ES-I3 (cell line): ENCODE measurements around the gene HIBCH.

Experiments used
- H3K36me3 ChIP-seq: 2 replicates; pipeline ENCODE4 v1.6.1; 2013; ENCODE audit warnings: mild to moderate bottlenecking, low read length, control low read depth, moderate library complexity; ENCODE audit not compliant: insufficient read depth
- H3K4me1 ChIP-seq: 2 replicates; pipeline ENCODE4 v1.6.1; 2013; ENCODE audit warnings: mild to moderate bottlenecking, control low read depth, low read length; ENCODE audit not compliant: insufficient read depth
- H3K9ac ChIP-seq: 2 replicates; pipeline ENCODE4 v1.6.1; 2013; ENCODE audit warnings: low read depth, mild to moderate bottlenecking, low read length, moderate library complexity
- H3K9me3 ChIP-seq: 2 replicates; pipeline ENCODE4 v1.6.1; 2013; ENCODE audit warnings: mild to moderate bottlenecking, low read length, moderate library complexity; ENCODE audit not compliant: control insufficient read depth, insufficient read depth

Gene HIBCH

DNA sequence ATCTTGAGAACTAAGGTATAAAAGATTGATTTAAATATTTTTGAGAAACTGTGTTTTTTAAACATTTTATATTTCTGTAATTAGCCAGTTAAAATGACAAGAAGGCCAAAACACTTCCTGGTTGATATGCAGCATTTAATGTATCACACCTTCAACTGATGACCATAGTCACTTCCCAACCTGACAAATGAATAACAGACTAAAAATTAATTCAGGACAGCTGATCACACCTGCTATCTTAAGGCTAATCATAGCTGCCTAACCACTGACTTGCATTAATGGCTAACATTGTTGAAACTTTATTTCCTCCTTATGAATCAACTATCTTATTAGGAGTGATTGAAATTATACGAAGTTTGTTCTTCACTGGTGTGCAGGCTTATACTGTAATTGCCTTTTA is 131.3 kb downstream of the HIBCH start:
- Histone ChIP-seq H3K9ac (no peak overlapping the region), H3K9me3 (no peaks in the 10 kb centered on the region), H3K4me1 (no peaks in the 10 kb centered on the region), H3K36me3 (no peaks in the 10 kb centered on the region)

GRCh38 chr2:190186238-190186637 is 133.4 kb downstream of the HIBCH start:
- Histone ChIP-seq H3K9me3 (no peaks in the 10 kb centered on the region), H3K36me3 (no peaks in the 10 kb centered on the region), H3K4me1 (no peaks in the 10 kb centered on the region), H3K9ac (no peak overlapping the region)

- H3K4me1 ChIP-seq = no peaks in the 10 kb centered on the region
- H3K36me3 ChIP-seq = no peaks in the 10 kb centered on the region
- H3K9ac ChIP-seq = no peak overlapping the region
Measured at GRCh38 chr2:190185380-190185779, 134.2 kb downstream of the HIBCH start.

GRCh38 chr2:190184460-190184859 is 135.2 kb downstream of the HIBCH start:
- Histone ChIP-seq H3K4me1 (0 out of 2 replicates have a peak, but pooled peaks cover 3% of the 10 kb centered on the region), H3K36me3 (no peaks in the 10 kb centered on the region), H3K9ac (no peak overlapping the region), H3K9me3 (no peaks in the 10 kb centered on the region)

More at GRCh38 chr2:190185380-190185779, 134.2 kb downstream of the HIBCH start:
- H3K9me3 ChIP-seq = no peaks in the 10 kb centered on the region

- Histone ChIP-seq H3K9ac (no peak overlapping the region), H3K36me3 (no peaks in the 10 kb centered on the region), H3K4me1 (0 out of 2 replicates have a peak, but pooled peaks cover 3% of the 10 kb centered on the region), H3K9me3 (no peaks in the 10 kb centered on the region)
Measured at GRCh38 chr2:190183539-190183938, 136.1 kb downstream of the HIBCH start.

- Histone ChIP-seq H3K4me1 (0 out of 2 replicates have a peak, but pooled peaks cover 3% of the 10 kb centered on the region), H3K9ac (no peak overlapping the region), H3K36me3 (no peaks in the 10 kb centered on the region), H3K9me3 (no peaks in the 10 kb centered on the region)
Measured at GRCh38 chr2:190182071-190182524, 137.5 kb downstream of the HIBCH start.

- peak overlapping the region; percentile 87; the same call in 1 of the 2 replicates for H3K9ac ChIP-seq
Measured at GRCh38 chr2:190181123-190181669, 138.4 kb downstream of the HIBCH start.

DNA sequence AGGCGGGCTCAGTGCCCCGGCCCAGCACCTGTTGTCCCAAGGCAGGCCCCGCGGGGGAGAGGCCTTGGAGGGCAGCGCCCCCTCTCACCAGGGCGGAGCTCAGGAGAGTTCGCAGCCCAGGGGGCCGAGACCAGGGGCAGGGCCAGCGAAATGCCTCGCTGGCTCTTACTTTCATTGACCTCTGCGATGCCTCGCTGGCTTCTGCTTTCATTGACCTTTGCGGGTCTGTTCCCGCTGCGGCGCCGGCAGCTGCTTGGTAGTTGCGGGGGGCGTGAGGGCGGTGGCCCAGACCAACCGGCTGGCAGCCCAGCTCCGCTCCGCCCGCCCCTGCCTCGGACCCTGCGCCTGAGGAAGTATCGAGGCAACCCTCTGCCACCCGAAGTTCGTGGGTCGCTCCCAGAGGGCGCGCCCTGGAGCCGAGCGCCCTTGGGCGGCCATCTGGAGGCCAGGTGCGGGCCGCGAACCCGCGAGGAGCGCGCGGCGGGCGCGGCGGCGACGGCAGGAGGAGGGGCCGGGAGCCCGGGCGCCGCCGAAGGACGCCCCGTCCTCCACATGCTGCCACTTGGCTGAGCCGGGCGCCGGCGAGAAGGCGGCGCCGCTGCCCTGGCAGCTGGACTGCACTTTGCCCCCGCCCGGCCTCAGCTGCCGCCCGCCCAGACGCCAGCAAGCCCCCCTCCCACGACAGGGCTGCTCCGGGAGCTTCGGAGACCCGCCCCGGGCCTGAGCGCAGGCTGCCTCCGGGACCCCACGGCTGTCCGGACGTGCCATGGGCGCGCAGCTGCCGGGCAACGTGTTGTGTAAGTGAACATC is 139.1 kb downstream of the HIBCH start:
- no peaks in the 10 kb centered on the region for H3K36me3 ChIP-seq
- H3K9me3 ChIP-seq = no peaks in the 10 kb centered on the region
- H3K9ac ChIP-seq = peak overlapping the region; percentile 87
- 0 out of 2 replicates have a peak, but pooled peaks cover 3% of the 10 kb centered on the region for H3K4me1 ChIP-seq

More at GRCh38 chr2:190181123-190181669, 138.4 kb downstream of the HIBCH start:
- Histone ChIP-seq H3K9me3 (no peaks in the 10 kb centered on the region), H3K4me1 (0 out of 2 replicates have a peak, but pooled peaks cover 3% of the 10 kb centered on the region), H3K36me3 (no peaks in the 10 kb centered on the region)

GRCh38 chr2:190179754-190180312 is 139.8 kb downstream of the HIBCH start:
- Histone ChIP-seq H3K4me1 (0 out of 2 replicates have a peak, but pooled peaks cover 3% of the 10 kb centered on the region), H3K36me3 (no peaks in the 10 kb centered on the region), H3K9me3 (no peaks in the 10 kb centered on the region), H3K9ac (peak overlapping the region; percentile 87)

- H3K9ac ChIP-seq = no peak overlapping the region
- 0 out of 2 replicates have a peak, but pooled peaks cover 3% of the 10 kb centered on the region for H3K4me1 ChIP-seq
- no peaks in the 10 kb centered on the region for H3K36me3 ChIP-seq
- 0 out of 2 replicates have a peak, but pooled peaks cover 3% of the 10 kb centered on the region for H3K9me3 ChIP-seq
Measured at GRCh38 chr2:190178066-190178722, 141.4 kb downstream of the HIBCH start.

DNA sequence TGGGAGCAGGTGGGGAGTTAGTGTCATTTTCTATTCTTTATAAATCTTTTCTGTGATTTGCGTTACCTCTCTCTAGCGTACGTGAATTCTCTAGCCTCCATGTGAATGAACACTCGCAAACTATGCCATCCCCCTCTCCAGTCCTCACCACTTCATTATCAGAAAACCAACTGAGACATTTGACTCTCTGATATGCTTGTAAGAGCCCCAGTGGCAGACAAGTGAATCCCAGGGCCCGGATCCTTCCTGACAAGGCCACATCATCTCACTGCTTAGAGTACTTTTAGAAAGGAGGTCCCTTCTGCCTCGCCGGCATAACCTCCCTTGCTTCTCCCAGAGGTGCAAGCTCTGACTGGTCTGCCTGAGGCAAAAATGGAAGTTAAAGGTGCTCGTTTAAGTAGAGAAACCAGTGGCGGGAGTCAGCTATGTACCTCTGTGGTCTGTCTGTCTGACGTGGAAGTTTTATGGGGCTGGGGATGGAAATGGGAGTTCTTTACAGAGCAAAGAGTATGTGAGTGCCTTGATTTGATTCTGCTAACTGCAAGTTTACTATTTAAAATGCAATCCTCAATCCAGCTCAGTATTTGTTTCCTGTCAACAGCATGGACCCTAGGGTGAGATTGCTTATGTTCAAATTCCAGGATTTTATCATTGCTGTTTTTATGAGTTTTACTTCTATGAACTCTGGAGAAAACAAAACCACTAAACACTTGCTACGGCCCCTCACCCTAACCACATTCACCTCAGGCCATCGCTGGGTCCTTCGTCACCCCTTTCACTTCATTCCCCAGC is 142.2 kb downstream of the HIBCH start:
- H3K9ac ChIP-seq = no peak overlapping the region

DNA sequence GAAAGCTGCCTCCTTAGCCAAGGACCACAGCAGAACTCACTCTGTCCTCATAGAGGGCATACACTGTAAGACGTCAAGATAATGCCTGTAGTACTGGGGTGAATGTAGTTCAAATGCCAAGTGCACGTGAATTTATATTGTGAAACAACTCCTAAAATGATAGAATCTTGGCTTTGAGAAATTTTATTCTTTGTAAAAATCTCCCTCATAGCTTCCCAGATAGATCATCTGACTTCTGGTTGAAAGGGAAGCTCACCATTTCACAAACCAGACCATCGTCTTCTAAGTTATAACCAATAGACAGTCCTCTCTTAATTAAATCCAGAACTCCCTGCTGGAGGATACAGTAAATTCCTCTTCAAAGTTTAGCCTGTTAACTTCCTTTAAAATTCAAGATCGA is 146.2 kb downstream of the HIBCH start:
- Histone ChIP-seq H3K4me1 (no peaks in the 10 kb centered on the region), H3K9ac (no peak overlapping the region), H3K9me3 (0 out of 2 replicates have a peak, but pooled peaks cover 3% of the 10 kb centered on the region), H3K36me3 (no peaks in the 10 kb centered on the region)

More for the DNA sequence above, 142.2 kb downstream of the HIBCH start:
- H3K4me1 ChIP-seq = 0 out of 2 replicates have a peak, but pooled peaks cover 3% of the 10 kb centered on the region
- no peaks in the 10 kb centered on the region for H3K36me3 ChIP-seq
- H3K9me3 ChIP-seq = 0 out of 2 replicates have a peak, but pooled peaks cover 3% of the 10 kb centered on the region

GRCh38 chr2:190170673-190171072 is 149.0 kb downstream of the HIBCH start:
- Histone ChIP-seq H3K4me1 (no peaks in the 10 kb centered on the region), H3K9me3 (0 out of 2 replicates have a peak, but pooled peaks cover 3% of the 10 kb centered on the region), H3K9ac (no peak overlapping the region), H3K36me3 (no peaks in the 10 kb centered on the region)
